ENCODE measurements around the gene ASTN2.

Gene ASTN2

DNA sequence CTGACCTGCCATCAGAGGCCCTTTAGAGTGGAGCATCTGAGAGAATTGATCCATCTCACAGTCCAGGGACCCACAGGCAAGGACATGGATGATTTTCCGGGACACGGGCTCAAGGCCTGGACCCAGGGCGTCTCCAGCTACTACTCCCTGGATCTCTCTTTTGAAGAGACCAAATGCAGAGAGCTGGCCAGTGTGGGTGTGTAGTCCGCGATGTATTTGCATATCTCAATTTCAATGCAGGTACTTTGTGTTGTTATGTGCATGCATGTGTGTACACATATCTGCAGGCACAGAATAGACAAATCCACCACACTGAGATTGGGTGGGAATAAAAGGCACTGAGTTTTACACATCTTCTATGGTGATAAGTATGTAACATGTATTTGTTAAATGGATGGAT is 30.8 kb upstream of the ASTN2 start:
- TF ChIP-seq SIN3A (IDR thresholded peaks at IDR 0.05; ENCODE audit: borderline replicate concordance, insufficient read depth, low read length): no peak
- no peak for TF ChIP-seq FOXP2 (optimal IDR thresholded peaks at IDR 0.05; ENCODE audit: borderline replicate concordance, extremely low read depth, extremely low read length, insufficient read depth)
- TF ChIP-seq POLR2AphosphoS5 (IDR thresholded peaks at IDR 0.05; ENCODE audit: low read depth, low read length): no peak
- TF ChIP-seq TAF1 (IDR thresholded peaks at IDR 0.05; ENCODE audit: borderline replicate concordance, insufficient read depth, low read length): no peak
- TF ChIP-seq, protein P1, sequence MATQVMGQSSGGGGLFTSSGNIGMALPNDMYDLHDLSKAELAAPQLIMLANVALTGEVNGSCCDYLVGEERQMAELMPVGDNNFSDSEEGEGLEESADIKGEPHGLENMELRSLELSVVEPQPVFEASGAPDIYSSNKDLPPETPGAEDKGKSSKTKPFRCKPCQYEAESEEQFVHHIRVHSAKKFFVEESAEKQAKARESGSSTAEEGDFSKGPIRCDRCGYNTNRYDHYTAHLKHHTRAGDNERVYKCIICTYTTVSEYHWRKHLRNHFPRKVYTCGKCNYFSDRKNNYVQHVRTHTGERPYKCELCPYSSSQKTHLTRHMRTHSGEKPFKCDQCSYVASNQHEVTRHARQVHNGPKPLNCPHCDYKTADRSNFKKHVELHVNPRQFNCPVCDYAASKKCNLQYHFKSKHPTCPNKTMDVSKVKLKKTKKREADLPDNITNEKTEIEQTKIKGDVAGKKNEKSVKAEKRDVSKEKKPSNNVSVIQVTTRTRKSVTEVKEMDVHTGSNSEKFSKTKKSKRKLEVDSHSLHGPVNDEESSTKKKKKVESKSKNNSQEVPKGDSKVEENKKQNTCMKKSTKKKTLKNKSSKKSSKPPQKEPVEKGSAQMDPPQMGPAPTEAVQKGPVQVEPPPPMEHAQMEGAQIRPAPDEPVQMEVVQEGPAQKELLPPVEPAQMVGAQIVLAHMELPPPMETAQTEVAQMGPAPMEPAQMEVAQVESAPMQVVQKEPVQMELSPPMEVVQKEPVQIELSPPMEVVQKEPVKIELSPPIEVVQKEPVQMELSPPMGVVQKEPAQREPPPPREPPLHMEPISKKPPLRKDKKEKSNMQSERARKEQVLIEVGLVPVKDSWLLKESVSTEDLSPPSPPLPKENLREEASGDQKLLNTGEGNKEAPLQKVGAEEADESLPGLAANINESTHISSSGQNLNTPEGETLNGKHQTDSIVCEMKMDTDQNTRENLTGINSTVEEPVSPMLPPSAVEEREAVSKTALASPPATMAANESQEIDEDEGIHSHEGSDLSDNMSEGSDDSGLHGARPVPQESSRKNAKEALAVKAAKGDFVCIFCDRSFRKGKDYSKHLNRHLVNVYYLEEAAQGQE (IDR thresholded peaks at IDR 0.05; ENCODE audit: insufficient read depth in 1 of 2, low read depth in 2 of 2, low read length in 2 of 2): no peak

DNA sequence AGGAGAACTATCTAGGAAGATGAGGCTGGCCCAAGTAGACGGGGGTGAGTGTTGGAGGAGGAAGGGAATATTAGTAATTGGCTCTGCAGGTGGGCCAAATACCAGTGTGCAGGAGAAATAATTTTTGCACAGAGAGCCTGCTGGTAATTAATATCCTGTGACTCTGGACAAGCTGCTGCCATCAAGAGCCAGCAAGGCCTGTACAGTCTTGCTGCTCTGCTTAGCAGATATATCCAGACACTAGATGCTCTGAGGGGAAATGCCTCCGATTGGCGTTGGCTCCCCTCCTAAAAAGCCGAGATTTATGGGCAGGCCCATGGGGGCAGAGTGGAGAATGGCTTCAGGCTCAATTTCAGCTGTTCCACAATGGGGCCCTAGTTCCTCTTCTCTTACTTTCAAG is 29.6 kb upstream of the ASTN2 start:
- no peak for TF ChIP-seq SIN3A (IDR thresholded peaks at IDR 0.05; ENCODE audit: borderline replicate concordance, insufficient read depth, low read length)
- TF ChIP-seq TAF1 (IDR thresholded peaks at IDR 0.05; ENCODE audit: borderline replicate concordance, insufficient read depth, low read length): no peak
- no peak for TF ChIP-seq FOXP2 (optimal IDR thresholded peaks at IDR 0.05; ENCODE audit: borderline replicate concordance, extremely low read depth, extremely low read length, insufficient read depth)
- TF ChIP-seq POLR2AphosphoS5 (IDR thresholded peaks at IDR 0.05; ENCODE audit: low read depth, low read length): no peak
- TF ChIP-seq, protein P1 (IDR thresholded peaks at IDR 0.05; ENCODE audit: insufficient read depth in 1 of 2, low read depth in 2 of 2, low read length in 2 of 2): no peak

DNA sequence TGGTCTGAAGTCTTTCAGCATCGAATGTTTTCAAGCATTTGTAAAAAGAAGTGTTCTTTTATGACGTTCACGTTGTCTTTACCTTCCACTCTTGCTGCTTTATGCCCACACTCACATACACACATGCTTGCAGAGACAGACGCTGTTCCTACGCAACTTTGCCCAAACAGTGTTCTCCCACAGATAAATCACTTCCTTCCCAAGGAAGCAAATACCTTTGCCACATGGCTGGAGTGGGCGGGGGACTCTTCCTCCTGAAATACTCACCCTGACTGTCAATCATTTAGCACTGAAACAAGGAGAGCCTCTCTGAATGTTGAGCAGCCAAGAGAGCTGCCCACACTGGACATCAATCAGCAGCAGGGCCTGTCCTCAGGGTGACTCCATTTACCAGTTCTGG is 22.4 kb upstream of the ASTN2 start:
- TF ChIP-seq POLR2AphosphoS5 (IDR thresholded peaks at IDR 0.05; ENCODE audit: low read depth, low read length): no peak
- no peak for TF ChIP-seq SIN3A (IDR thresholded peaks at IDR 0.05; ENCODE audit: borderline replicate concordance, insufficient read depth, low read length)
- no peak for TF ChIP-seq FOXP2 (optimal IDR thresholded peaks at IDR 0.05; ENCODE audit: borderline replicate concordance, extremely low read depth, extremely low read length, insufficient read depth)
- no peak for TF ChIP-seq TAF1 (IDR thresholded peaks at IDR 0.05; ENCODE audit: borderline replicate concordance, insufficient read depth, low read length)
- TF ChIP-seq, protein P1 (IDR thresholded peaks at IDR 0.05; ENCODE audit: insufficient read depth in 1 of 2, low read depth in 2 of 2, low read length in 2 of 2): no peak

DNA sequence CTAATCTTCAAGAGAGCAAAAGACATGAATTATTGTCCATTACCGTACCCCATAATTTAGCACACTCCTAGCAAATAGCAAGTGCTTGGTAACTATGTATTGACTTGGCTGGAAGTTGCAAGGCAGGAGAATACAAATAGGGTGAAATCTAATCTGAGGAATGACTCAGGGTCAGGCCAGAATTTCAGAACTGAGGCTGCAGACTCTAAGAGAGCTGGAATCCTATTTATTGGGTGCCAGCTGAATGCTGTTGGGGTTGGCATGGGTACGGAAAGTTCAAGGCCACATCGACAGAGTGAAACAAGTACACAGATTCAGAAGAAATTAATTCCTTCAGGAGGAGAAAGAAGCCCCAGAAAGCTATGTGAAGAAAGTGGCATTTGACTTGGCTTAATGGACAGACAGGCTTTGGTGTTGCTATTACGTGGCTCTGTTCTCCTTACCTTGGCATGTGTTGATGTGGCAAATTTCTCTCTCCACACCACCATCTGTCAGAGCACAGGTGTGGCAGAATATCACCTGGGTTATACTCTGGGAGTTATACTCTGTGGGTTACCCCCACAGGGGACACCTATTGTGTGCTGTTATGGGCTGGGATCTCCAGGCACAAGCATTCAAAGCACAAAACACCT is 20.9 kb upstream of the ASTN2 start:
- TF ChIP-seq TAF1 (IDR thresholded peaks at IDR 0.05; ENCODE audit: borderline replicate concordance, insufficient read depth, low read length): no peak
- TF ChIP-seq, protein P1 (IDR thresholded peaks at IDR 0.05; ENCODE audit: insufficient read depth in 1 of 2, low read depth in 2 of 2, low read length in 2 of 2): no peak
- no peak for TF ChIP-seq SIN3A (IDR thresholded peaks at IDR 0.05; ENCODE audit: borderline replicate concordance, insufficient read depth, low read length)
- TF ChIP-seq POLR2AphosphoS5 (IDR thresholded peaks at IDR 0.05; ENCODE audit: low read depth, low read length): no peak
- TF ChIP-seq FOXP2 (optimal IDR thresholded peaks at IDR 0.05; ENCODE audit: borderline replicate concordance, extremely low read depth, extremely low read length, insufficient read depth): no peak

Data from PFSK-1 (cell line).